C1 segment of cervical spinal cord (tissue), 14 donors: ENCODE measurements around the gene TNS3.

Experiments used
- DNase-seq, 14 donors: peaks; one replicate each; lab custom pipeline; 2025; lab: John Stamatoyannopoulos, UW

TNS3 gene

GRCh38 chr7:47291461-47292081 is 290.3 kb downstream of the TNS3 start:
- DNase-seq, result no peak

DNA sequence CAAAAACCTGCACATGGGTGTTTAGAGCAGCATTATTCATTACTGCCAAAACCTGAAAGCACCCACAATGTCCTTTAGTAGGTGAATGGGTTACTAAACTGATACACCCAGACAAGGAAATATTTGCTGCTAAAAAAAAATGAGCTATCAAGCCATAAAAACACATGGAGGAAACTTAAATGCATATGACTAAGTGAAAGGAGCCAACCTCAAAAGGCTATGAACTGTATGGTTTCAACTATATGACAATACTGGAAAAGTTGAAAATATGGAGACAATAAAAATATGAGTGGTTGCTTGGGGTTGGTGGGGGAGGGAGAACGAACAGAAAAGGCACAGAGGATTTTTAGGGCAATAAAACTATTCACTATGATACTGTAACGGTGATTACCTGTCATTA is 291.0 kb downstream of the TNS3 start:
- DNase-seq, result no peak

- no peak for DNase-seq
Measured at GRCh38 chr7:47290466-47290865, 291.4 kb downstream of the TNS3 start.

- no peak for DNase-seq
Measured at GRCh38 chr7:47288060-47288459, 293.9 kb downstream of the TNS3 start.

DNA sequence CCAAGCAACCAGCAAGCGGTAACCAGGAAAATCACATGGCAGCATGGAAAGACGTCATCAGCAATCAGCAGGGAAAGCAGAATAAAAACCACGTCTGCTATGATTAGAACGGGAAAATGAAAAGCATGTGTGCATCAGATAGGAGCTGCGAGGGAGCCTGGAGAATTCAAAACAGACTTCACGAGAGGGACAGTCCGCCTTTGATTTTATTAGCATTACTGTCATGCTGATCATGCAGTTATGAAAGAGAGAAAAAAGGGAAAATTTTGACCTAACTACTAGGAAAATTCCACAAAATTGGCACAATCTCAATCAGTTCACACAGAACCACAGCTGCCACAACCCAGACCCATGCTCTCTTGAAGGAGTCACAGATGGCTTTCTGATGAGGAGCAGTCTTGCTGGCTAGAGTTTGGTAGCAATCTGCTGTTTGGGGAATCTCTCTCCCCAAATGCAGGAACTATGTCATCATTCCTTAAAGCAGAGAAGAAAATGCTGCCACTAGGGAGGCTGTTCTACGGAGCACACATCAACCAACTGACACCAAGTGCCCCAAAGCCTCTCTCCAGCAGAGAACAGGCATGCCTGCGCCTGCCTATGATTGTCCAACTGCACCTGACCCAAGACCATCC is 295.9 kb downstream of the TNS3 start:
- peak in 1 of 14 donors; percentile 64 for DNase-seq

- no peak for DNase-seq
Measured at GRCh38 chr7:47284691-47285635, 296.9 kb downstream of the TNS3 start.

- DNase-seq, result no peak
Measured at GRCh38 chr7:47283497-47284131, 298.3 kb downstream of the TNS3 start.

- DNase-seq, result peak in 1 of 14 donors; percentile 44
Measured at GRCh38 chr7:47282790-47283496, 299.0 kb downstream of the TNS3 start.

- no peak for DNase-seq
Measured at GRCh38 chr7:47281966-47282643, 299.8 kb downstream of the TNS3 start.

DNA sequence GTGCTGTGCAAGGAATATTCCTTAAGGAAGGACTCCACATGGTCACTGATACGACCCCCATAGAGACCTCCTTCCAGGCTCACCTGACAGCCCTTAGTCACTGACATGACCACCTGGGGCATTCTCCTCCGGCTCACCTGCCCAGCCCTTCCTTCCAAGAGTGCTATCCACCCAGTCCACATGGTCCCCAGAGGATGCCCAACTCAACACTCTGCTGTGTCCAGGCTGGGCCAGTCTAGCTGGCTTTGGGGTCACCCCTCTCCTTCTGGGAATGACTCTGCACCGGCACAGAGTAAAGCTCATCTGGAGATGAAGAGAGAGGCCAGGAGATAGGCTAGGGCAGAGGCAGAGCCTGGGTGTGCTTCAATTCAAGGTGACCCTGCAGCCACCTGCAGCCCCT is 300.8 kb downstream of the TNS3 start:
- no peak for DNase-seq

DNA sequence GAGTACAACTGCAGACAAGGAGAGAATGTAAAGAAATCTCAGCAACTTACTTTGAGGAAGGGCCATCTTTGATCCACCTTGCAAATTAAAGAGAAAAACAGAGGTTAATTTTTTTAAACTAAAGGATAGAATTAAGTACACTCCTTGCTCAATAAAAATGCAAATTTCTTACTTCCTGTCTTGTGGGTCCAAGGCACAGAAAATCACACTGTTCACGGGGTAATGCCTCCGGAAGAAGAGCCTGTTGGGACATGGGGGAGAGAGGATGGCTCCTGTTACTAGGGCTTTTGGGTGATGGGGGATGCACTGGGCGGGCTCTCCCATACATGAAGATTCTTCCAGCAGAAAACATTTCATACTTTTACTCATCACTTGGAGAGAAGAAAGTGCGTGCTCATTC is 301.8 kb downstream of the TNS3 start:
- DNase-seq, result no peak

DNA sequence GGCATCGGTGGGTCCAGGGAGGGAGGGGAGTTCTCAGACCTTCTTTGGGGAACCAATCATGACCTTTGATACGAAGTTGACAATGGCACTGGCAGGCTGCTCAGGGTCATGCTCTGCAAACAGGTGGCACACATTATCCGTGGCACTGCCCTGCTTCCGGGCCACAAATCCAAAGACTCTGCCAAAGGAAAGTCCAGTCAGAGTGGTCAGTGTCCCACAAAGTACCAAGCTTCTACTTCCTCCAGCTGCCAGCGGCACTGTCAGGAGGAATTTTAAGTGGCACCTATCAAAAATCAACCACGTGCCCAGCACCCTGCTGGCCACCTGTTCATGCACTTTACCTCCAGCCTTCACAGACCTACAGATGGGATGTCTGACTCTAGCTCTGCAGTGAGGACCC is 303.9 kb downstream of the TNS3 start:
- DNase-seq, result no peak

- DNase-seq, result no peak
Measured at GRCh38 chr7:47277321-47277781, 304.6 kb downstream of the TNS3 start.

DNA sequence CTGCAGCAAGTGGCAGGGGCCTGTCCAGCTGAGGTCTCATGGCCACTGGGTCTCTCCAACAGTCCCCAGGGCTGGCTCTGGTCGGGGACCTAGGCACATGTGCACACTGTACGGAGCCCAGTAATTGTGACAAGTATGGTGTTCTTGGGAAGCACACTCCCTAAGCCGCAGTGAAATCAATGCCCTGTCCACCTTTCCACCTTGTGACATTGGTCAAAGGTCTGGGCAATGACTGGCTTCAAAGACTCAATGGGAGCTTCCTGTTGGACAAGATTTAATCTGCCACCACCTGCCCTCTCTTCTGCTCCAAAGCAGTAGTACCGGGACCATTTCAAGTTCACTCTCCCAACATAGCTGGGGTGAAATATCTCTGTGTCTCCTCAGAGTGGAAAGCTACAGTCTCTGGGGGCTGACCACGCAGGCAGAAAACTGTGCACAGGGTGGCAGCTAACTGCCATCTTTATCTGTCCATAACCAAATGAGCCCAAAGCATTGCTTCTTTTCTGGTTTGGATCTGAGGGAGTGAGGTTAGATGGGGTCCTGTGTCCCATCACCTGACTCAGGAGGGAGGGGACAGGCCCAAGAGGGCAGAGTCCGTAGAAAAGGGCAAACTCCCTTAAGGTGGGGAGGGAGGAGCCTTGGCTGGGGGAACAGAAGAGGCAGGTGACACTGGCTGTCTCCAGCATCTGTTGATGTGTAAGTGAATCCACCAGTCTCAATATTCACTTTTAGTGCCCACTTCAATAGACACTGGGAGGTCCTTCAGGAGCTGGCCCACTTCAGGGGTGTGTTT is 307.7 kb downstream of the TNS3 start:
- no peak for DNase-seq

DNA sequence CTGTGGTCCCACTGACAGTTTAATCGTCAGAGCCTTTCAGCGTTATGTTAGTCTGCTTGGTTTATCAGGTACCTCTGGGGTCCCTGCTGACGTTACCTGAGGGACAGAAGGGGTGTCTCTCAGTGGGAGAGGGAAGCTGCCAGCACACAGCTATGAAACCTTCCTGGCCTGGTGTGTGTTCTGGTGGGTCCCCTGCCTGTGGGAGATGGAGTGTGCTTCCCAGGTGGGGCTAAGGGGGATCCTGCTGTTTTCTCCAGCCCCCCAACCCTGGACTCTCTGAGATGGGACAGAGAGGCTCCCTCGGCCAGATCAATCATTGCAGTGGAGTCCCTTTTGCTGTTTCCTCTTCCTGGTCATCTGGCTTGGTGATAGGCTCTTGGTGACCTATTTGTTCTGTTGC is 308.8 kb downstream of the TNS3 start:
- no peak for DNase-seq

GRCh38 chr7:47271749-47272148 is 310.2 kb downstream of the TNS3 start:
- no peak for DNase-seq

GRCh38 chr7:47268851-47269836 is 312.8 kb downstream of the TNS3 start:
- no peak for DNase-seq

GRCh38 chr7:47267346-47267745 is 314.6 kb downstream of the TNS3 start:
- no peak for DNase-seq

DNA sequence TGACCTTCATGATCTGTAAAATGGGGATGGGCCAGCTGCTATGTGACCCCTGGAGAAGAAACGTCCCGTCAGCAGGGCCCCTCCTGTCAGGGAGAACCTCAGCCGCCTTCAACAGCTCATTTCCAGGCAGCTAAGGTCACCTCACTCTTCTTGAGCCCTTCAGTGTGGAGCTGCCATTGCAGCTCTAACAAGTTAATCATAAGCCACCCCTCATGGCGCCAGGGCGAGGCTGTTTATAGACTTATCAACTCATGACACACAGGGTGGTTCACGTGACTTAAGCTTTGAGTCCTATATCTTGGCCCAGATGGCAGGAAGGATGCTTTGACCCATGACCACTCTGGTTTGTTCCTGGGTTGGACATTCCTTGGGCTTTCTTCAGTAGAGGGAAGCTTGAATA is 315.1 kb downstream of the TNS3 start:
- no peak for DNase-seq
